SK-N-SH (cell line): Measurements from ENCODE around the gene ZBTB49. TPM values are rescaled to one million over a fixed set of nuclear protein-coding genes. Genes with fewer than 3 reads are reported as not detected.

Source experiments
- CTCF ChIA-PET: fragments of 300-600, 350-600 bp; formaldehyde crosslinking; extraction: SDS; loops from one replicate; lab custom pipeline; 2021; lab: Yijun Ruan, JAX
- POLR2A ChIA-PET: fragments of 350-600 bp; sonication (Branson Sonifier 250); formaldehyde crosslinking; extraction: SDS; loops from one replicate; lab custom pipeline; 2020; ENCODE audit warnings: antibody characterized with exemption, inconsistent platforms; lab: Yijun Ruan, JAX
- DNase-seq: peaks from one replicate; pipeline ENCODE4 v3.0.0; 2012
- H2AFZ ChIP-seq: fragments of 200-600 bp; sonication (generic); 2 replicates; pipeline ENCODE4 v1.8.1; 2016; ENCODE audit warnings: antibody characterized with exemption, mild to moderate bottlenecking, low read depth
- H3F3A ChIP-seq: fragments of 200-600 bp; sonication (generic); replicated peaks from 2 replicates; pipeline ENCODE3; 2016; ENCODE audit warnings: antibody characterized with exemption, mild to moderate bottlenecking; ENCODE audit not compliant: insufficient read depth
- H3K27ac ChIP-seq, 2 experiments: fragments of 200-500 bp in 1 of 2; fragments of 200-600 bp in 1 of 2; sonication (Bioruptor generic) in 1 of 2; sonication (generic), shearing (Covaris generic) in 1 of 2; 2 replicates each; pipeline versions ENCODE4 v1.5.1 to v1.6.1; 2014 to 2016; ENCODE audit warnings: low read depth in 2 of 2, inconsistent platforms in 1 of 2, low read length in 1 of 2, mild to moderate bottlenecking in 1 of 2, mixed read lengths in 1 of 2
- H3K27me3 ChIP-seq: fragments of 200-600 bp; sonication (generic), shearing (Covaris generic); 2 replicates; pipeline ENCODE4 v1.6.1; 2016; ENCODE audit warnings: mixed run types; ENCODE audit not compliant: insufficient read depth
- H3K36me3 ChIP-seq, 2 experiments: fragments of 200-500 bp in 1 of 2; fragments of 200-600 bp in 1 of 2; sonication (Bioruptor generic) in 1 of 2; sonication (generic) in 1 of 2; replicated peaks in 1 of 2; 2 replicates each; pipeline versions ENCODE3 to v1.5.1; 2014 to 2016; ENCODE audit warnings: low read length in 1 of 2, mild to moderate bottlenecking in 1 of 2; ENCODE audit not compliant: insufficient read depth in 2 of 2, control insufficient read depth in 1 of 2
- H3K4me1 ChIP-seq, 2 experiments: fragments of 200-500 bp in 1 of 2; fragments of 200-600 bp in 1 of 2; sonication (Bioruptor generic) in 1 of 2; sonication (generic), shearing (Covaris generic) in 1 of 2; 2 replicates each; pipeline versions ENCODE4 v1.5.1 to v1.6.1; 2014 to 2016; ENCODE audit warnings: low read depth in 1 of 2, low read length in 1 of 2, mixed run types in 1 of 2; ENCODE audit not compliant: insufficient read depth in 2 of 2, control insufficient read depth in 1 of 2
- H3K4me2 ChIP-seq: fragments of 200-600 bp; sonication (generic), shearing (Covaris generic); 2 replicates; pipeline ENCODE4 v1.6.1; 2017; ENCODE audit warnings: mixed run types
- H3K4me3 ChIP-seq, 2 experiments: fragments of 200-500 bp in 1 of 2; fragments of 200-600 bp in 1 of 2; sonication (Bioruptor generic) in 1 of 2; sonication (generic), shearing (Covaris generic) in 1 of 2; 2 replicates each; pipeline versions ENCODE4 v1.5.1 to v1.8.1; 2014 to 2016; ENCODE audit warnings: low read depth in 2 of 2, inconsistent platforms in 1 of 2, low read length in 1 of 2, mild to moderate bottlenecking in 1 of 2, mixed read lengths in 1 of 2, moderate library complexity in 1 of 2
- H3K79me2 ChIP-seq: fragments of 200-600 bp; sonication (generic); 2 replicates; pipeline ENCODE4 v1.8.1; 2017; ENCODE audit warnings: mild to moderate bottlenecking; ENCODE audit not compliant: insufficient read depth
- H3K9ac ChIP-seq: fragments of 200-600 bp; sonication (generic); 2 replicates; pipeline ENCODE4 v1.6.1; 2017; ENCODE audit warnings: mixed run types
- H3K9me2 ChIP-seq: fragments of 200-600 bp; sonication (generic); 2 replicates; pipeline ENCODE4 v1.6.1; 2017; ENCODE audit warnings: mixed run types
- H3K9me3 ChIP-seq: fragments of 200-600 bp; sonication (generic); 2 replicates; pipeline ENCODE4 v1.6.1; 2017; ENCODE audit warnings: mixed run types, mild to moderate bottlenecking, moderate library complexity
- H4K20me1 ChIP-seq: fragments of 200-600 bp; sonication (generic); 2 replicates; pipeline ENCODE4 v1.6.1; 2017; ENCODE audit warnings: mild to moderate bottlenecking, mixed run types; ENCODE audit not compliant: insufficient read depth
- CHD2 ChIP-seq: fragments of 150-350 bp; IDR thresholded peaks from 2 replicates; pipeline ENCODE4 v1.6.1; 2018; ENCODE audit warnings: low read length; ENCODE audit not compliant: partially characterized antibody
- CTCF ChIP-seq: fragments of 200-600 bp; sonication (generic); IDR thresholded peaks from 2 replicates; pipeline ENCODE4 v1.6.1; 2017; ENCODE audit warnings: antibody characterized with exemption, mild to moderate bottlenecking, moderate library complexity
- ELF1 ChIP-seq: IDR thresholded peaks from 2 replicates; pipeline ENCODE4 v1.4.0; 2012
- FOXJ3 ChIP-seq: sonication (generic); formaldehyde crosslinking; IDR thresholded peaks from 2 replicates; pipeline ENCODE4 v1.5.1; 2020; ENCODE audit warnings: mild to moderate bottlenecking, missing genetic modification reagents
- FOXM1 ChIP-seq: IDR thresholded peaks from 2 replicates; pipeline ENCODE4 v1.4.0; 2012; ENCODE audit warnings: low read depth, mild to moderate bottlenecking
- GABPA ChIP-seq: IDR thresholded peaks from 2 replicates; pipeline ENCODE4 v1.4.0; 2012; ENCODE audit warnings: low read depth, mild to moderate bottlenecking
- MXI1 ChIP-seq: IDR thresholded peaks from 2 replicates; pipeline ENCODE4 v1.6.1; 2012; ENCODE audit warnings: mild to moderate bottlenecking, low read depth, low read length, improper control_type of control experiment
- POLR2AphosphoS5 ChIP-seq: IDR thresholded peaks from 2 replicates; pipeline ENCODE4 v1.6.1; 2012; ENCODE audit warnings: low read depth, low read length
- USF2 ChIP-seq: fragments of 150-350 bp; IDR thresholded peaks from 2 replicates; pipeline ENCODE4 v1.6.1; 2017; ENCODE audit warnings: antibody characterized with exemption, low read length, low read depth, borderline replicate concordance
- YY1 ChIP-seq: IDR thresholded peaks from 2 replicates; pipeline ENCODE4 v1.4.0; 2012; ENCODE audit warnings: low read depth, mild to moderate bottlenecking
- ZBTB33 ChIP-seq: IDR thresholded peaks from 2 replicates; pipeline ENCODE4 v1.4.0; 2012; ENCODE audit warnings: low read depth, borderline replicate concordance
- WGBS: methylation state at CpG from one replicate; pipeline ENCODE4 v1.1.6; 2017; ENCODE audit warnings: low lambda C conversion rate; 5-methylcytosine and 5-hydroxymethylcytosine counted together
- polyA plus RNA-seq, 3 experiments: library from polyadenylated mRNA; depleted of rRNA; stranded (reverse); fragments of >200 nt; gene quantifications; 2 replicates each; pipeline ENCODE4 v1.2.3, GENCODE V29; 2012
- TF ChIP-seq, protein P1 (sequence below): IDR thresholded peaks from 2 replicates; pipeline ENCODE4 v1.6.1; 2012; ENCODE audit warnings: mild to moderate bottlenecking, low read depth, low read length, moderate library complexity

The ZBTB49 gene
- polyA plus RNA-seq, 1 of the 3 experiments (the other 2 are of a cell fraction): 3.1 TPM

DNA sequence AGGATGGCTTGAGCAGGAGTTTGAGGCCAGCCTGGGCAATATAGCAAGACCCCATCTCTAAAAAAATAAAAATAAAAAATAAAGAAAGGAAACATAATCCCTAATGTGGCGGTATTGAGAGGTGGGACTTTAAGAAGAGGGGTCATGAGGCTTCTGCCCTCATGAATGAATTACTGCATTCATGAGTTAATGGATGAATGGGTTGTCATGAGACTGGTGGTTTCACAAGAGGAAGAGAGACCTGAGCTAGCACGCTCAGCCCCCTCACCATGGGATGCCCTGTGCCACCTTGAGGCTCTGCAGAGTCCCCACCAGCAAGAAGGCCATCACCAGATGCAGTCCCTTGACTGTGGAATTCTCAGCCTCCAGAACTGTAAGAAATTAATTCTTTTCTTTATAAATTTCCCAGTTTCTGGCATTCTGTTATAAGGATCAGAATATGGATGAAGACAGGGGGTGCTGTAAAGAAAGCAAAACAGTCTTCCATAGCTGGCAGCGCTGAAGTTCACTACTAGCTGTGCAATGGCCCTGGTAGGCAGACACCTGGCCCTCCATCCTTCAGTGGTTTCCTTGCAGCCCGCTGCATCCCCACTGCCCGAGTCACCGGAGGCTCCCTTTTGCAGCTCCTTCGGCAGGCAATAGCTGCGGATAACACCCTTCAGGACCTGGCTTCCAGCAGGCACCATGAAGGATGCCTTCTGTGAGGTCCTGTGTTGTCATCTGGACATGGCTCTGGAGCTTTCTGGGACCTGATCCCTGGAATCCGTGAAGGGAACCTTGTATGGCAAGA lies 52.0 kb downstream of the ZBTB49 start:
- H3K36me3 ChIP-seq: no peaks in the 10 kb centered on the region
- no peak overlapping the region for H3K4me3 ChIP-seq
- no peaks in the 10 kb centered on the region for H3K79me2 ChIP-seq
- H3K9ac ChIP-seq: no peak overlapping the region
- WGBS: 62% methylated on average over 5 of the region's 9 CpGs
- TF ChIP-seq CTCF (no peak), MXI1 (no peak), ELF1 (no peak), USF2 (no peak), ZBTB33 (no peak), YY1 (no peak), FOXJ3 (CRISPR knock-in tag) (no peak), GABPA (no peak), FOXM1 (no peak), POLR2AphosphoS5 (no peak), CHD2 (no peak)
- TF ChIP-seq, protein P1, sequence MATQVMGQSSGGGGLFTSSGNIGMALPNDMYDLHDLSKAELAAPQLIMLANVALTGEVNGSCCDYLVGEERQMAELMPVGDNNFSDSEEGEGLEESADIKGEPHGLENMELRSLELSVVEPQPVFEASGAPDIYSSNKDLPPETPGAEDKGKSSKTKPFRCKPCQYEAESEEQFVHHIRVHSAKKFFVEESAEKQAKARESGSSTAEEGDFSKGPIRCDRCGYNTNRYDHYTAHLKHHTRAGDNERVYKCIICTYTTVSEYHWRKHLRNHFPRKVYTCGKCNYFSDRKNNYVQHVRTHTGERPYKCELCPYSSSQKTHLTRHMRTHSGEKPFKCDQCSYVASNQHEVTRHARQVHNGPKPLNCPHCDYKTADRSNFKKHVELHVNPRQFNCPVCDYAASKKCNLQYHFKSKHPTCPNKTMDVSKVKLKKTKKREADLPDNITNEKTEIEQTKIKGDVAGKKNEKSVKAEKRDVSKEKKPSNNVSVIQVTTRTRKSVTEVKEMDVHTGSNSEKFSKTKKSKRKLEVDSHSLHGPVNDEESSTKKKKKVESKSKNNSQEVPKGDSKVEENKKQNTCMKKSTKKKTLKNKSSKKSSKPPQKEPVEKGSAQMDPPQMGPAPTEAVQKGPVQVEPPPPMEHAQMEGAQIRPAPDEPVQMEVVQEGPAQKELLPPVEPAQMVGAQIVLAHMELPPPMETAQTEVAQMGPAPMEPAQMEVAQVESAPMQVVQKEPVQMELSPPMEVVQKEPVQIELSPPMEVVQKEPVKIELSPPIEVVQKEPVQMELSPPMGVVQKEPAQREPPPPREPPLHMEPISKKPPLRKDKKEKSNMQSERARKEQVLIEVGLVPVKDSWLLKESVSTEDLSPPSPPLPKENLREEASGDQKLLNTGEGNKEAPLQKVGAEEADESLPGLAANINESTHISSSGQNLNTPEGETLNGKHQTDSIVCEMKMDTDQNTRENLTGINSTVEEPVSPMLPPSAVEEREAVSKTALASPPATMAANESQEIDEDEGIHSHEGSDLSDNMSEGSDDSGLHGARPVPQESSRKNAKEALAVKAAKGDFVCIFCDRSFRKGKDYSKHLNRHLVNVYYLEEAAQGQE: no peak
- no peak overlapping the region for H3K4me2 ChIP-seq
- H3K27me3 ChIP-seq: no peaks in the 10 kb centered on the region; the same call in 1 of the 2 replicates
- no peaks in the 10 kb centered on the region for H3F3A ChIP-seq
- no peaks in the 10 kb centered on the region for H3K9me3 ChIP-seq
- CTCF ChIA-PET: interaction anchor here (0.8 to 2.0 kb wide), 3 partner anchors 15 to 82 kb away, joined by 3 to 6 read pairs (median 3); no protein-coding TSS in a partner anchor
- H4K20me1 ChIP-seq: no peaks in the 10 kb centered on the region
- no peak overlapping the region for H2AFZ ChIP-seq
- no peaks in the 10 kb centered on the region for H3K9me2 ChIP-seq
- DNase-seq: no peak
- no peaks in the 10 kb centered on the region; a peak in 1 of 4 replicates for H3K4me1 ChIP-seq
- POLR2A ChIA-PET: no interaction called here
- H3K27ac ChIP-seq: no peak overlapping the region
